ENCODE results near the gene GDF7. TPM values are rescaled to one million over a fixed set of nuclear protein-coding genes. Genes with fewer than 3 reads are reported as not detected.

Gene GDF7
- total RNA-seq, 4 donors from 2014 or later, result 1.9 to 3.1 (median 2.4) TPM

GRCh38 chr2:20641123-20641985 lies 25.6 kb upstream of the GDF7 start:
- Histone ChIP-seq H3K4me1 (peaks cover 22% of the 10 kb centered on the region), H3K36me3 (peaks cover 75% of the 10 kb centered on the region), H3K27ac (peak overlapping the region; percentile 47), H3K27me3 (no peaks in the 10 kb centered on the region), H3K4me3 (no peak overlapping the region), H3K9me3 (no peaks in the 10 kb centered on the region)
- WGBS, result 86% methylated on average over 20 of the region's 23 CpGs
- DNase-seq (ENCODE audit: low spot score in 2 of 2), result no peak
- TF ChIP-seq POLR2AphosphoS5 (IDR thresholded peaks at IDR 0.05), result peak in 1 of 3 donors; percentile 13
- peak; percentile 93 for TF ChIP-seq EP300 (IDR thresholded peaks at IDR 0.05)
- no peak for TF ChIP-seq CTCF (IDR thresholded peaks at IDR 0.05)
- no peak for TF ChIP-seq POLR2A (IDR thresholded peaks at IDR 0.05)

DNA sequence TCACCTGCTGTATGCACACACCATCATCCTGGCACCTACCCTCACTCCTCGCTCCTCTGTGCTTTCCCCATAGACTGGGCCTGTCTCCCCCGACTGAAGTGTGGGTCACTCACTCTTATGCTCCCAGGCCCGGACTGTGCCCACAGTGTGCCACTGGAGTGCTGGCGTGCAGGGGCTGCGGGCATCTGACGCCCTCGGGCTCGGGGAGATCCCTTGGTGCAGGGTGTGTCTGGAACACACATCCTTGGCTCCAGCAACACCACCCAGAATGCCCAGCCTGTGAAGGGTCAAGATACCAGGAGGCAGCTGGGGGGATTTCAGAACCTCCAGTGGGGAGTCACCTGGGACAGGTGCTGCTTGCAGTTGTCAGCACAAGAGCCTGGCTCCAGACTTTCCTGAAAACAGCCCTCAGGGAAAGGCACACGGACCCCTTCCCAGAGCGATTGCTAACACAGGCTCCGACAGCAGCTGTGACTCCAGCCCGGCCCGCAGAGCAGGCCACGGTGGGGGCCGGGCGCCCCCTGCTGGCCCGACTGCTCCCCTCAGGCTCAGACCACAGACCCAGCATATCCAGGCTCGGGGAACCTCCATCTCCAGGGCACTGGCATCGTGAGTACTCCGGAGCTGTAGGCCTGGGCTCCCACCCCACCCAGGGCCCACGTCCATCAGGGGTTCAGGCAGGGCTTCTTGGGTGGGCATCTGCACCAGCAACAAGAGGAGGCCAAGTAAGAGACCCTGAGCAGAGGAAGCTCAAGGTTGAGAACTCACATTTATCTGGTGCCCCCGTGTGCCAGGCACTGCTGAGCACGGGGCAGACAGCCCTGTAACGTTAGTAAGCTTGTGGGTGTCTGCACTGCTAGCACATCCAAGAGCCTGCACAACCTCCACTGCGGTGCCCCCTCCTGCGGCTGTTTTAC lies 24.6 kb upstream of the GDF7 start:
- Histone ChIP-seq H3K4me3 (no peak overlapping the region), H3K4me1 (peaks cover 22% of the 10 kb centered on the region)
- 62% methylated on average over 13 of the region's 26 CpGs for WGBS

DNA sequence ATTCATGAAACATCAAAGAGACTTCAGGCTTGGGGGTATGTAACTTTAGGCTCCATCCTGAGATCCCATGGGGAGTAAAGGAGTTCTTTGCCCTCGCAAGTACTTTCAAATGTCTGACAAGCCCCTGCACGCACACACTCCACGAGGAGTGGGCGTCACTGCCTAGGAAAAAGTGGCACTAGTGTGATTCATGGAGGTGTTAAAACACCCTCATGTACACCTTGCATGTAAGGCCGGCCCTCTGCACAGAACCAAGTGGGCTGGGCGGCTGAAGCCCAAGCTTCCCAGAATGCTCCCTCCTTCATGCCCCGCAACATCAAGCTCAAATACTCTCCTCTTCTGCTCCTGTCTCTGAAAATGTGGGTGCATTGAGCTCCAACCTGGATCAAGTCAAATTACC lies 23.9 kb upstream of the GDF7 start:
- H3K36me3 ChIP-seq, result peaks cover 65% of the 10 kb centered on the region
- H3K4me1 ChIP-seq, result peaks cover 25% of the 10 kb centered on the region
- no peaks in the 10 kb centered on the region for H3K9me3 ChIP-seq
- H3K27ac ChIP-seq, result no peak overlapping the region
- no peaks in the 10 kb centered on the region for H3K27me3 ChIP-seq
- DNase-seq (ENCODE audit: low spot score in 2 of 2), result no peak
- 88% methylated on average over 7 of the region's 7 CpGs for WGBS
- TF ChIP-seq EP300 (IDR thresholded peaks at IDR 0.05), result no peak
- no peak for TF ChIP-seq POLR2A (IDR thresholded peaks at IDR 0.05)
- TF ChIP-seq CTCF (IDR thresholded peaks at IDR 0.05), result no peak
- no peak for TF ChIP-seq POLR2AphosphoS5 (IDR thresholded peaks at IDR 0.05)
- no peak overlapping the region for H3K4me3 ChIP-seq

More for the DNA sequence above, 24.6 kb upstream of the GDF7 start:
- Histone ChIP-seq H3K9me3 (no peaks in the 10 kb centered on the region), H3K27me3 (no peaks in the 10 kb centered on the region), H3K27ac (peak overlapping the region; percentile 47), H3K36me3 (peaks cover 73% of the 10 kb centered on the region)
- DNase-seq (ENCODE audit: low spot score in 2 of 2), result no peak
- TF ChIP-seq CTCF (IDR thresholded peaks at IDR 0.05) (peak; percentile 95 to 96), POLR2A (IDR thresholded peaks at IDR 0.05) (no peak), POLR2AphosphoS5 (IDR thresholded peaks at IDR 0.05) (no peak), EP300 (IDR thresholded peaks at IDR 0.05) (no peak)

- DNase-seq (ENCODE audit: low spot score in 2 of 2), result no peak
Observed at GRCh38 chr2:20643826-20644225, 23.1 kb upstream of the GDF7 start.

More at GRCh38 chr2:20643826-20644225, 23.1 kb upstream of the GDF7 start:
- TF ChIP-seq EP300 (IDR thresholded peaks at IDR 0.05), result no peak
- no peak for TF ChIP-seq POLR2A (IDR thresholded peaks at IDR 0.05)
- TF ChIP-seq CTCF (IDR thresholded peaks at IDR 0.05), result no peak
- TF ChIP-seq POLR2AphosphoS5 (IDR thresholded peaks at IDR 0.05), result no peak
- Histone ChIP-seq H3K4me3 (no peak overlapping the region), H3K36me3 (peaks cover 57% of the 10 kb centered on the region), H3K27me3 (no peaks in the 10 kb centered on the region), H3K9me3 (no peaks in the 10 kb centered on the region), H3K27ac (no peak overlapping the region), H3K4me1 (peaks cover 33% of the 10 kb centered on the region)
- 75% methylated on average over 3 of the region's 3 CpGs for WGBS
